Endothelial cell of umbilical vein (primary cell): Measurements from ENCODE around the gene VPS36.

Source experiments
- EZH2 ChIP-seq: IDR thresholded peaks from 2 replicates; pipeline ENCODE4 v1.6.1; 2012; ENCODE audit warnings: borderline replicate concordance, low read depth, mild to moderate bottlenecking, moderate library complexity, low read length, inconsistent platforms; ENCODE audit not compliant: severe bottlenecking
- FOS ChIP-seq: IDR thresholded peaks from 2 replicates; pipeline ENCODE4 v1.6.1; 2011; ENCODE audit warnings: mild to moderate bottlenecking, low read length, moderate library complexity, borderline replicate concordance; ENCODE audit not compliant: insufficient read depth
- GATA2 ChIP-seq: IDR thresholded peaks from 2 replicates; pipeline ENCODE4 v1.7.0; 2011; ENCODE audit warnings: low read depth, mild to moderate bottlenecking, moderate library complexity, mixed read lengths, low read length; ENCODE audit not compliant: insufficient read length, insufficient read depth
- JUN ChIP-seq: IDR thresholded peaks from 2 replicates; pipeline ENCODE4 v1.6.1; 2011; ENCODE audit warnings: borderline replicate concordance, low read depth; ENCODE audit not compliant: insufficient read length, insufficient read depth
- MYC ChIP-seq: IDR thresholded peaks from one replicate; pipeline ENCODE4 v1.6.1; 2011; ENCODE audit warnings: mild to moderate bottlenecking, low read depth, low read length
- POLR2A ChIP-seq: IDR thresholded peaks from 2 replicates; pipeline ENCODE4 v1.6.1; 2012; ENCODE audit warnings: low read depth, mild to moderate bottlenecking, control low read depth, low read length
- POLR2AphosphoS5 ChIP-seq: IDR thresholded peaks from 2 replicates; pipeline ENCODE4 v1.6.1; 2012; ENCODE audit warnings: low read depth, mild to moderate bottlenecking, control low read depth, low read length, moderate library complexity; ENCODE audit not compliant: insufficient read depth
- TF ChIP-seq, protein P1 (sequence below), 2 donors: IDR thresholded peaks; 1 replicate in 1 of 2; 2 replicates in 1 of 2; pipeline ENCODE4 v1.5.1; 2011; ENCODE audit warnings: low read length in 2 of 2, mild to moderate bottlenecking in 2 of 2, moderate library complexity in 2 of 2, control low read depth in 1 of 2, inconsistent platforms in 1 of 2, low read depth in 1 of 2; ENCODE audit not compliant: insufficient read depth in 1 of 2; ENCODE audit errors: extremely low read depth in 1 of 2
- TF ChIP-seq, protein P2 (sequence below): IDR thresholded peaks from 2 replicates; pipeline ENCODE4 v1.6.1; 2011; ENCODE audit not compliant: insufficient read depth, insufficient read length

DNA sequence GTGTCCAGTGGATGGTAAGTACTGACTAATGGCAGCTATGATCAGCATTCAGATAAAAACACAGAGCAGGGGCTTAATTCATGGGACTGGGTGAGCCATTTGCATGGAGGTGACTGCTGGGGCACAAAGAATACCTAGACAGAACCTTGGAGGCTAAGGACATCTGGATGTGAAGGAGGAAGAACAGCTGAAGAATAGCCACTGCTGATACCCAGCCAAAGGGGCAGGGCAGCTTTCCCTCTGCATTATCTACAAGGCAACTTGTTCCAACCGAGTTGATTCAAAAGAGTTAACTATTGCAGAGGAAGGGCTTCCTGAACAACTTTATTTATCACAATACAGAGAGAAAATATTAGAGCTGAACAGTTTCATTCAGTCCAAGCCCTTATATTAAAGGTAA, 31.4 kb downstream of the VPS36 start:
- TF ChIP-seq, protein P1, sequence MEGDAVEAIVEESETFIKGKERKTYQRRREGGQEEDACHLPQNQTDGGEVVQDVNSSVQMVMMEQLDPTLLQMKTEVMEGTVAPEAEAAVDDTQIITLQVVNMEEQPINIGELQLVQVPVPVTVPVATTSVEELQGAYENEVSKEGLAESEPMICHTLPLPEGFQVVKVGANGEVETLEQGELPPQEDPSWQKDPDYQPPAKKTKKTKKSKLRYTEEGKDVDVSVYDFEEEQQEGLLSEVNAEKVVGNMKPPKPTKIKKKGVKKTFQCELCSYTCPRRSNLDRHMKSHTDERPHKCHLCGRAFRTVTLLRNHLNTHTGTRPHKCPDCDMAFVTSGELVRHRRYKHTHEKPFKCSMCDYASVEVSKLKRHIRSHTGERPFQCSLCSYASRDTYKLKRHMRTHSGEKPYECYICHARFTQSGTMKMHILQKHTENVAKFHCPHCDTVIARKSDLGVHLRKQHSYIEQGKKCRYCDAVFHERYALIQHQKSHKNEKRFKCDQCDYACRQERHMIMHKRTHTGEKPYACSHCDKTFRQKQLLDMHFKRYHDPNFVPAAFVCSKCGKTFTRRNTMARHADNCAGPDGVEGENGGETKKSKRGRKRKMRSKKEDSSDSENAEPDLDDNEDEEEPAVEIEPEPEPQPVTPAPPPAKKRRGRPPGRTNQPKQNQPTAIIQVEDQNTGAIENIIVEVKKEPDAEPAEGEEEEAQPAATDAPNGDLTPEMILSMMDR (IDR thresholded peaks at IDR 0.05; ENCODE audit: extremely low read depth in 1 of 2, insufficient read depth in 1 of 2, low read depth in 1 of 2, low read length in 2 of 2), result no peak
- TF ChIP-seq POLR2A (no peak), POLR2AphosphoS5 (no peak), GATA2 (no peak), EZH2 (no peak), FOS (no peak), MYC (no peak), JUN (no peak)
- TF ChIP-seq, protein P2, sequence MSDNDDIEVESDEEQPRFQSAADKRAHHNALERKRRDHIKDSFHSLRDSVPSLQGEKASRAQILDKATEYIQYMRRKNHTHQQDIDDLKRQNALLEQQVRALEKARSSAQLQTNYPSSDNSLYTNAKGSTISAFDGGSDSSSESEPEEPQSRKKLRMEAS, result no peak
